Measurements from ENCODE around the gene GRB14. TPM values are rescaled to one million over a fixed set of nuclear protein-coding genes. Genes with fewer than 3 reads are reported as not detected.

GRB14 gene
- total RNA-seq, result 0.33 and 0.34 TPM in 2 replicates

DNA sequence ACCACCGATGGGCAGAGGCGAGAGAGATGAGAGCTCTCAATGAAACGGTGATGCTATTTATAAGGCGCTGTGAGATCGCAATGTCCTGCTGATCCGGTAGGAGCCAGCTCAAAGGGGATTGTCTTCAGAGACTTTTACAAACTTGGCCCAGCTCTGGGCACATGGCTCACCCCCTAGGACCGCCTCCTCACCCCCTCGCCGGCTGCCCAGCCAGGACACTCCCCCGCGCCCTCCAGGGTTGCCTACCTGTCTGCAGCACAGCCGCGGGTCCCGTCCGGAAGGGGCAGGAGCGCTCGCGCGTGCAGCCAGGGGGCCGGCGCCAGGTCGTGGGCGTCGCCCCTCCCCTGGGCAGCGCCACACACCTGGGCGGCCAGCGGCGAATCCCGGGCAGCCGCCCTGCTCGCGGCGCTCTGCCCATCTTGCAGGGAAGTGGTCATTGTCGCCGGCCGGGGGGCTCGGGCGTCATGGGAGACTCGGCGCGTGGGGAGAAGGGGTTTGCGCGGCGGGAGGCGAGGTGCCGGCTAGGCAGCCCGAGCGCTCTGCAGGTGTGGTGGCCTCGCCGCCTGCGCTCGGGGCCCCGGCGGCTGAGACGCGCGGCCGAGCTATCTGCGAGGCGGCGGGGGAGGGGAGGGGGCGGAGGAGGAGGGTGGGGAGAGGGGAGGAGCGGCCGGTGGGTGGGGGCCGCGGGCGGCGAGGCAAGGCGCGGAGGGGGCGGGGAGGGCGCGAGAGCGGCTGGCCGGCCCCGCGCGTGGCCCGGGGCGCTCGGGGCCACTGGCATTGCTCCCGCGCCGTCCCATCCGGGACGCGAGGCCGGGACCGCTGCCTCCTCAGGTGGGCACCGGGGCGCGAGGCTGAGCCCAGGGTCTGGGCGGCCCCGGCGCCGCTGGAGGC lies at the start of gene GRB14:
Gene GRB14, minus strand, starts transcription at position 610 of the 891 bp plus-strand sequence. Its CDS starts 173 bp downstream, at position 437.

Other genes starting within 250 kb of the GRB14 start
- gene COBLL1, start 220.3 kb upstream of the GRB14 start, total RNA-seq, result 1.3 and 2.2 TPM in 2 replicates